ENCODE data around the gene CNTROB.

CNTROB gene

DNA sequence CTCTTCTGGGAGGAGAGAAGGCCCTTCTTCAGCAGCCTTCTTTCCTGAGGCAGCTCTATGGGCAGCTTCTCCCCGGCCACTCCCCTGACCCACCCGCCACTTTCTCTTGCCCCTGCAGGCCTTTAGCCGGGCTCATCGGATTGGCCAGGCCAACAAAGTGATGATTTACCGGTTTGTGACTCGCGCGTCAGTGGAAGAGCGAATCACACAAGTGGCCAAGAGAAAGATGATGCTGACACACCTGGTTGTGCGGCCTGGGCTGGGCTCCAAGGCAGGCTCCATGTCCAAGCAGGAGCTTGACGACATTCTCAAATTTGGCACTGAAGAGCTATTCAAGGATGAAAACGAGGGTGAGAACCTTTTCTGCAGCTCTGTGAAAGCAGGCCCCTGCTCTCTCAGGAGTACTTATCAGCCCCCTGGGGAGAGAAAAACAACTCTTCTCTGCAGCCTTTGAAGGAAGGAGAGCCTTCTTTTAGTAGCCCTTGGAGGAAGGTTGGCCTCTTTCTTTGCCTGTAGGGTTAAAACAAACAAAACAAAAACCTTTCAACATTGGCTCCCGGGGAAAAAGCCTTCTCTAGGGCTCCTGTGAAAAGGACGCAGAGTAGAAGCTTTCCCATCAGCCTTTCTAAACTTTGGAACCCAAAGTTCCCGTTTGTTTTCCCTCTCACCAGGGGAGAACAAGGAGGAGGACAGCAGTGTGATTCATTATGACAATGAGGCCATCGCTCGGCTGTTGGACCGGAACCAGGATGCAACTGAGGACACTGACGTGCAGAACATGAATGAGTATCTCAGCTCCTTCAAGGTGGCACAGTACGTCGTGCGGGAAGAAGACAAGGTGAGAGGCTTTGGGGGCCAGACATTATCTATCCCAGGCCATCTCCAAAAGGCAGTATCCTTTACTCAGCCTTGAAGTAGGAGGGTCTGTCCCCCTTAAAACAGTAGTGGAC lies 28.6 kb upstream of the CNTROB start:
- H3K9me3 ChIP-seq (ENCODE audit: control insufficient read depth, insufficient read depth, low read length), result no peaks in the 10 kb centered on the region
- no peaks in the 10 kb centered on the region; the same call in 1 of the 2 replicates for H4K20me1 ChIP-seq (ENCODE audit: control insufficient read depth, insufficient read depth, low read depth, low read length)
- no peak overlapping the region for H3K4me2 ChIP-seq (ENCODE audit: low read length)
- H3K36me3 ChIP-seq (ENCODE audit: control insufficient read depth, low read length), result peaks cover 95% of the 10 kb centered on the region
- no peaks in the 10 kb centered on the region for H3K79me2 ChIP-seq (ENCODE audit: control insufficient read depth, low read length)
- no peaks in the 10 kb centered on the region for H3K27me3 ChIP-seq (ENCODE audit: control insufficient read depth, low read length)
- H3K4me3 ChIP-seq (ENCODE audit: low read length), result no peak overlapping the region
- no peaks in the 10 kb centered on the region; the same call in 1 of the 2 replicates for H3F3A ChIP-seq (ENCODE audit: control insufficient read depth, insufficient read depth)
- TF ChIP-seq, protein P1, sequence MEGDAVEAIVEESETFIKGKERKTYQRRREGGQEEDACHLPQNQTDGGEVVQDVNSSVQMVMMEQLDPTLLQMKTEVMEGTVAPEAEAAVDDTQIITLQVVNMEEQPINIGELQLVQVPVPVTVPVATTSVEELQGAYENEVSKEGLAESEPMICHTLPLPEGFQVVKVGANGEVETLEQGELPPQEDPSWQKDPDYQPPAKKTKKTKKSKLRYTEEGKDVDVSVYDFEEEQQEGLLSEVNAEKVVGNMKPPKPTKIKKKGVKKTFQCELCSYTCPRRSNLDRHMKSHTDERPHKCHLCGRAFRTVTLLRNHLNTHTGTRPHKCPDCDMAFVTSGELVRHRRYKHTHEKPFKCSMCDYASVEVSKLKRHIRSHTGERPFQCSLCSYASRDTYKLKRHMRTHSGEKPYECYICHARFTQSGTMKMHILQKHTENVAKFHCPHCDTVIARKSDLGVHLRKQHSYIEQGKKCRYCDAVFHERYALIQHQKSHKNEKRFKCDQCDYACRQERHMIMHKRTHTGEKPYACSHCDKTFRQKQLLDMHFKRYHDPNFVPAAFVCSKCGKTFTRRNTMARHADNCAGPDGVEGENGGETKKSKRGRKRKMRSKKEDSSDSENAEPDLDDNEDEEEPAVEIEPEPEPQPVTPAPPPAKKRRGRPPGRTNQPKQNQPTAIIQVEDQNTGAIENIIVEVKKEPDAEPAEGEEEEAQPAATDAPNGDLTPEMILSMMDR (IDR thresholded peaks at IDR 0.05; ENCODE audit: low read depth, low read length, poor library complexity, severe bottlenecking), result no peak
- no peak for TF ChIP-seq EZH2phosphoT487 (IDR thresholded peaks at IDR 0.05; ENCODE audit: borderline replicate concordance, low read length)
- no peaks in the 10 kb centered on the region for H3K9me2 ChIP-seq (replicated peaks; ENCODE audit: control insufficient read depth, low read length)
- no peak overlapping the region for H3K27ac ChIP-seq (ENCODE audit: low read depth, low read length)
- no peaks in the 10 kb centered on the region for H3K4me1 ChIP-seq (ENCODE audit: control insufficient read depth, low read length)

DNA sequence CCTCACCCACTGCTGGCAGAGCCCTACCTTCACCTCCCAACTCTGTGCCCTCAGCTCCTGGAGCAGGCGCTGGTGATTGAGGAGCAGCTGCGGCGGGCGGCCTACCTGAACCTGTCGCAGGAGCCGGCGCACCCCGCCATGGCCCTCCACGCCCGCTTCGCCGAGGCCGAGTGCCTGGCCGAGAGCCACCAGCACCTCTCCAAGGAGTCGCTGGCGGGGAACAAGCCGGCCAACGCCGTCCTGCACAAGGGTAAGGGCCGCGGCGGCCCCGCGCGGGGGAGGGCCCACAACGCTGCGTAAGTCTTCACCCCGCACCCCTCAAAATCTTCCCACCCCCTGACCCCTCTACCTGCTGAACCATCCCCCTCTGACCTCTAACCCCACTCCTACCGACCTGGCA lies 22.9 kb upstream of the CNTROB start:
- H3K27me3 ChIP-seq (ENCODE audit: control insufficient read depth, low read length), result no peaks in the 10 kb centered on the region
- H3K4me1 ChIP-seq (ENCODE audit: control insufficient read depth, low read length), result peaks cover 18% of the 10 kb centered on the region
- no peak overlapping the region for H3K4me3 ChIP-seq (ENCODE audit: low read length)
- peaks cover 11% of the 10 kb centered on the region for H3F3A ChIP-seq (ENCODE audit: control insufficient read depth, insufficient read depth)
- TF ChIP-seq, protein P1 (IDR thresholded peaks at IDR 0.05; ENCODE audit: low read depth, low read length, poor library complexity, severe bottlenecking), result no peak
- no peak for TF ChIP-seq EZH2phosphoT487 (IDR thresholded peaks at IDR 0.05; ENCODE audit: borderline replicate concordance, low read length)
- no peaks in the 10 kb centered on the region for H3K79me2 ChIP-seq (ENCODE audit: control insufficient read depth, low read length)
- no peak overlapping the region for H3K4me2 ChIP-seq (ENCODE audit: low read length)
- H3K27ac ChIP-seq (ENCODE audit: low read depth, low read length), result no peak overlapping the region
- H4K20me1 ChIP-seq (ENCODE audit: control insufficient read depth, insufficient read depth, low read depth, low read length), result no peaks in the 10 kb centered on the region; the same call in 1 of the 2 replicates
- H3K9me2 ChIP-seq (replicated peaks; ENCODE audit: control insufficient read depth, low read length), result no peaks in the 10 kb centered on the region
- no peaks in the 10 kb centered on the region for H3K9me3 ChIP-seq (ENCODE audit: control insufficient read depth, insufficient read depth, low read length)
- H3K36me3 ChIP-seq (ENCODE audit: control insufficient read depth, low read length), result peaks cover 91% of the 10 kb centered on the region

DNA sequence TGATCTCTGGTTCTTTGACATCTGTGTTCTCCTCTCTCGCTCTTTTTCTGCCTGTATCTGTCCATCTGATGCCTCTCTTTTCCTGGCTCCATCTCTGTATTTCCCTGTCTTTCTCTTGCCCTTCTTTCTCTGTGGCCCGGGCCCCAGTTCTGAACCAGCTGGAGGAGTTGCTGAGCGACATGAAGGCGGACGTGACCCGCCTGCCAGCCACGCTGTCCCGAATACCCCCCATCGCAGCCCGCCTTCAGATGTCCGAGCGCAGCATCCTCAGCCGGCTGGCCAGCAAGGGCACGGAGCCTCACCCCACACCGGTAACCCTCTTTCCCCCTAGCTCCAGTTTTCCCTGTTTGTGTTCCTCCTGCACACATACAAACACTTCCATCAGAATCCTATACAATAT lies 21.7 kb upstream of the CNTROB start:
- no peak for TF ChIP-seq EZH2phosphoT487 (IDR thresholded peaks at IDR 0.05; ENCODE audit: borderline replicate concordance, low read length)
- H3F3A ChIP-seq (ENCODE audit: control insufficient read depth, insufficient read depth), result peaks cover 16% of the 10 kb centered on the region
- H3K9me2 ChIP-seq (replicated peaks; ENCODE audit: control insufficient read depth, low read length), result no peaks in the 10 kb centered on the region
- H3K4me2 ChIP-seq (ENCODE audit: low read length), result no peak overlapping the region
- H3K4me3 ChIP-seq (ENCODE audit: low read length), result no peak overlapping the region
- H3K36me3 ChIP-seq (ENCODE audit: control insufficient read depth, low read length), result peaks cover 82% of the 10 kb centered on the region
- H4K20me1 ChIP-seq (ENCODE audit: control insufficient read depth, insufficient read depth, low read depth, low read length), result no peaks in the 10 kb centered on the region; the same call in 1 of the 2 replicates
- no peaks in the 10 kb centered on the region for H3K79me2 ChIP-seq (ENCODE audit: control insufficient read depth, low read length)
- H3K9me3 ChIP-seq (ENCODE audit: control insufficient read depth, insufficient read depth, low read length), result no peaks in the 10 kb centered on the region
- H3K4me1 ChIP-seq (ENCODE audit: control insufficient read depth, low read length), result peaks cover 30% of the 10 kb centered on the region
- H3K27me3 ChIP-seq (ENCODE audit: control insufficient read depth, low read length), result no peaks in the 10 kb centered on the region
- no peak overlapping the region for H3K27ac ChIP-seq (ENCODE audit: low read depth, low read length)

DNA sequence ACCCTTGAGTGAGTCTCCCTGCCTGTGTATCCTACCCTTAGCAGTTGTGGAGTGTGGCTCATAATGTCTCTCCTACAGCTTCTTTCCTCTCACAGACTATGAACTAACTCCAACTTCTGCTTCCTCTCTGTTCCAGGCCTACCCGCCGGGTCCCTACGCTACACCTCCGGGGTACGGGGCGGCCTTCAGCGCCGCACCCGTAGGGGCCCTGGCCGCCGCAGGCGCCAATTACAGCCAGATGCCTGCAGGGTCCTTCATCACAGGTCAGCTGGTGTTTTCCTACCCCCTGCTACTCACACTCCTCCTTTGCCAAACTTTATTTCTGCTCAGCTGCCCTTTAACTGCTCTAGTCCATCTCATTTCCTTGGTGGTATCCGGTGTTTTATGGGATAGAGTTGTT lies 21.3 kb upstream of the CNTROB start:
- peaks cover 77% of the 10 kb centered on the region for H3K36me3 ChIP-seq (ENCODE audit: control insufficient read depth, low read length)
- H3K27me3 ChIP-seq (ENCODE audit: control insufficient read depth, low read length), result no peaks in the 10 kb centered on the region
- H3K9me3 ChIP-seq (ENCODE audit: control insufficient read depth, insufficient read depth, low read length), result no peaks in the 10 kb centered on the region
- H3K9me2 ChIP-seq (replicated peaks; ENCODE audit: control insufficient read depth, low read length), result no peaks in the 10 kb centered on the region
- H3K4me1 ChIP-seq (ENCODE audit: control insufficient read depth, low read length), result peaks cover 33% of the 10 kb centered on the region
- TF ChIP-seq EZH2phosphoT487 (IDR thresholded peaks at IDR 0.05; ENCODE audit: borderline replicate concordance, low read length), result no peak
- TF ChIP-seq, protein P1 (IDR thresholded peaks at IDR 0.05; ENCODE audit: low read depth, low read length, poor library complexity, severe bottlenecking), result no peak
- H3K27ac ChIP-seq (ENCODE audit: low read depth, low read length), result no peak overlapping the region
- no peak overlapping the region for H3K4me3 ChIP-seq (ENCODE audit: low read length)
- no peak overlapping the region for H3K4me2 ChIP-seq (ENCODE audit: low read length)
- H3K79me2 ChIP-seq (ENCODE audit: control insufficient read depth, low read length), result no peaks in the 10 kb centered on the region
- peaks cover 17% of the 10 kb centered on the region for H3F3A ChIP-seq (ENCODE audit: control insufficient read depth, insufficient read depth)
- no peaks in the 10 kb centered on the region for H4K20me1 ChIP-seq (ENCODE audit: control insufficient read depth, insufficient read depth, low read depth, low read length)

Data from DOHH2 (cell line).